BJ (cell line): ENCODE measurements around the gene ULK2. TPM values are rescaled to one million over a fixed set of nuclear protein-coding genes. Genes with fewer than 3 reads are reported as not detected.

ENCODE experiments used
- CTCF ChIA-PET: fragments of 350-600 bp; formaldehyde crosslinking; extraction: SDS; loops from one replicate; lab custom pipeline; 2021; ENCODE audit warnings: antibody characterized with exemption, inconsistent platforms; lab: Yijun Ruan, JAX
- POLR2A ChIA-PET: fragments of 300-600 bp; sonication (Branson Sonifier 250); formaldehyde crosslinking; extraction: SDS; loops from one replicate; lab custom pipeline; 2021; ENCODE audit warnings: antibody characterized with exemption; lab: Charles Lee
- DNase-seq: peaks from one replicate; pipeline ENCODE4 v3.0.0-alpha.2; 2011; ENCODE audit warnings: low read depth
- H3K27me3 ChIP-seq: 2 replicates; pipeline ENCODE4 v1.6.0; 2011; ENCODE audit warnings: low read length; ENCODE audit not compliant: control insufficient read depth, insufficient read depth
- H3K36me3 ChIP-seq: 2 replicates; pipeline ENCODE4 v1.5.1; 2011; ENCODE audit warnings: low read length; ENCODE audit not compliant: control insufficient read depth, insufficient read depth
- H3K4me3 ChIP-seq: 2 replicates; pipeline ENCODE4 v1.5.1; 2011; ENCODE audit warnings: low read depth, mild to moderate bottlenecking, control low read depth, low read length
- polyA minus RNA-seq: library from RNA; depleted of rRNA, polyadenylated mRNA; stranded (reverse); fragments of >200 nt; gene quantifications from 2 replicates; pipeline ENCODE4 v1.2.3, GENCODE V29; 2011; rRNA and poly(A)+ RNA removed
- polyA plus RNA-seq: library from polyadenylated mRNA; depleted of rRNA; stranded (reverse); fragments of >200 nt; gene quantifications from 2 replicates; pipeline ENCODE4 v1.2.3, GENCODE V29; 2011; rRNA removed
- TF ChIP-seq, protein P1 (sequence below): IDR thresholded peaks from 2 replicates; pipeline ENCODE4 v1.5.1; 2011; ENCODE audit warnings: low read depth, mild to moderate bottlenecking, control low read depth, inconsistent platforms, low read length, moderate library complexity; ENCODE audit not compliant: insufficient read depth

Gene ULK2
- polyA plus RNA-seq = 38.2 and 39.4 TPM in 2 replicates
- polyA minus RNA-seq = 29.0 and 36.6 TPM in 2 replicates

DNA sequence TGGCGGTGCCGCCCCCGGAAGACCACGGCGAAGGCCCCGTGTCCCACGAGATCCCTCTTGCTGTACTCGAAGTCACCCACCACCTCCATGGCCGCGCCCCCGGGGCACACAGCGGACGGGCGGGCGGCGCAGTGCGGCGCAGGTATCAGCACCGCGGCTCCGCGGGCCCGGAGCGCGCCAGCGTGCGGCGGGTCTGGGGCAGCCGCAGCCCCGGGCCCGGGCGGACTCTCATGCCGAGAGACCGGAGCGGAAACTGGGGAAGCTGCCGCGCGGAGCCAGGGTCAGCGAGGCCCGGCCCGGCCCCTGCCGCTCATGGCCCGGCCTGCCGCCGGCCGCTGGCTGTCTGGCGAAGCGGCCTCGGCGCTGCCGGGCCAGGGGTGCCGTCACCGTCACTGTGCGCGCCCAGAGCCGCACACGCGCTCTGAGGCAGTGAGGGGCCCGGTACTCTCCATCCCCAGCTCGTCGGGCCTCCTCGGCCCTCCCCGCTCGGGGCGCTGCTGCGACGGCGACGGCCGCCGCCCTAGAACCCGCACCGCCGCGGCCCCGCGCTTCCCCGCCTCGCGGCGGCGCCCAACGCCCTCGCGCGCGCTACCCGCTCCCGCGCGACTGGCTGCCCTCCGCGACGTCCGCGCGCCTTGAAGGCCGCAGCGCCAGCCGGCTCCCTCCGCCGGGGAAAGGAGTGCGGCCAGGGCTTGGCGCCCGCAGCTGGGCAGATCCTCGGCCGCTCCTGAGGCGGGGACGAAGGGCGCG is at the start of gene ULK2:
TSS of gene ULK2 (minus strand) at position 608 of the 750 bp plus-strand sequence. CDS start at position 89, 519 bp downstream.
- TF ChIP-seq, protein P1, sequence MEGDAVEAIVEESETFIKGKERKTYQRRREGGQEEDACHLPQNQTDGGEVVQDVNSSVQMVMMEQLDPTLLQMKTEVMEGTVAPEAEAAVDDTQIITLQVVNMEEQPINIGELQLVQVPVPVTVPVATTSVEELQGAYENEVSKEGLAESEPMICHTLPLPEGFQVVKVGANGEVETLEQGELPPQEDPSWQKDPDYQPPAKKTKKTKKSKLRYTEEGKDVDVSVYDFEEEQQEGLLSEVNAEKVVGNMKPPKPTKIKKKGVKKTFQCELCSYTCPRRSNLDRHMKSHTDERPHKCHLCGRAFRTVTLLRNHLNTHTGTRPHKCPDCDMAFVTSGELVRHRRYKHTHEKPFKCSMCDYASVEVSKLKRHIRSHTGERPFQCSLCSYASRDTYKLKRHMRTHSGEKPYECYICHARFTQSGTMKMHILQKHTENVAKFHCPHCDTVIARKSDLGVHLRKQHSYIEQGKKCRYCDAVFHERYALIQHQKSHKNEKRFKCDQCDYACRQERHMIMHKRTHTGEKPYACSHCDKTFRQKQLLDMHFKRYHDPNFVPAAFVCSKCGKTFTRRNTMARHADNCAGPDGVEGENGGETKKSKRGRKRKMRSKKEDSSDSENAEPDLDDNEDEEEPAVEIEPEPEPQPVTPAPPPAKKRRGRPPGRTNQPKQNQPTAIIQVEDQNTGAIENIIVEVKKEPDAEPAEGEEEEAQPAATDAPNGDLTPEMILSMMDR = no peak
- CTCF ChIA-PET = interaction anchor here (0.6 to 1.2 kb wide), 3 partner anchors 13 to 118 kb away, joined by 3 read pairs; no protein-coding TSS in a partner anchor
- H3K27me3 ChIP-seq = no peaks in the 10 kb centered on the region
- POLR2A ChIA-PET = interaction anchor here (0.5 kb wide), 1 partner anchor 1419 kb away, joined by 4 read pairs; no protein-coding TSS in a partner anchor
- no peak for DNase-seq
- no peaks in the 10 kb centered on the region for H3K36me3 ChIP-seq
- peak within 1 kb of the TSS; percentile 60 for H3K4me3 ChIP-seq

DNA sequence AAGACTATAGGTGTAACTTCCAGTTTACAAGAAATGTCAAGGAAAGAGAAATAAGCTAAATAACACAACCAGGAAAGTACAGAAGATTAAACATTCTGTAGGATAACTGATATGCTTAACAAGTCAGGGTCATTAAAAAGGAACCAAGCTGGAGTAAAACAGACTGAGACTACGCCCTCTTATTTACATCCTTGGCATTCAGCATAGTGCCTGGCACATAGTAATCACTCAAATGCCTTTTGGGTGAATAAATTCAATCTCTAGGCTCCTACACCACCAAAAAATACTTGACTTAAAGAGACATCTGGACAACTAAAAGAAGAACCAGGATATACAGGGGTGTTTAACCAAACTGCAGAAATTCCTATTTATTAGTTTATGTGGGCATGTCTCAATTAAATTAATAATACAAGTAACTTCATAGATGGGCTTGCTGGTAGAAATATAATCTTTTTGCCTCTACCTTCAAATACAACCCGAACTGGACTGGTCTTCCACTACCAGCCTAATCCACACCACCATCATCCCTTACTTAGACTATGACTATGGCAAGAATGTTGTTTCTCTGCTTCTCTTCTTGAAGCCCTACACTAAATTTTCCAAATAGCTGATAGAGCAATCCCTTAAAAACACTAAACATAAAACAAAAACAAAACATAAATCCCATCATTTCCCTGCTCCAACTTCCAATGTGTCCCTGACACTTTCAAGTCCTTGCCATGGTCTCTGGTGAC is 47.7 kb upstream of the ULK2 start:
- POLR2A ChIA-PET = no interaction called here
- Histone ChIP-seq H3K36me3 (peaks cover 7% of the 10 kb centered on the region; the same call in 1 of the 2 replicates), H3K27me3 (no peaks in the 10 kb centered on the region), H3K4me3 (no peak overlapping the region)
- CTCF ChIA-PET = no interaction called here
- TF ChIP-seq, protein P1 = no peak
- DNase-seq = no peak

DNA sequence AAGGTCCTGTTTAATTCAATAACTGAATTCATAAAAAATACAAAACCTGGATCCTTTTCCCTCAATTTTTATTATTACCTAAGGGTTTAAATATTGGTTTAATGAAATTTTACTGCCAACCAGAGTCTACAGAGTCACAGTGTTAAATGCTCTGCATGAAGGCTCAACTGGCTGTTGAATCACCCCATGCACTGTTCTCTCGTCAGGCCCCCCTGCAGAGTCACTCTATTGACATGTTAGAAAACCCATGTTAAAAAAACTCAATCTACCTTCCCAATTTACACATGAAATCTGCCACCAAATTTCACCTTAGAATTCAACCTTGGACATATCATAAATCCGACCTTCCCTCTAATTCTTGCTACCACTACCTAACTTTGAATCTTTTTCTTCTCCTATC is 43.3 kb upstream of the ULK2 start:
- CTCF ChIA-PET = interaction anchor here (1.1 kb wide), 1 partner anchor 145 kb away, joined by 3 read pairs; no protein-coding TSS in a partner anchor
- peaks cover 8% of the 10 kb centered on the region for H3K36me3 ChIP-seq
- no peak overlapping the region for H3K4me3 ChIP-seq
- no peak for DNase-seq
- POLR2A ChIA-PET = interaction anchor here (0.6 kb wide), 1 partner anchor 12 kb away, joined by 4 read pairs; no protein-coding TSS in a partner anchor
- TF ChIP-seq, protein P1 = no peak
- H3K27me3 ChIP-seq = no peaks in the 10 kb centered on the region

DNA sequence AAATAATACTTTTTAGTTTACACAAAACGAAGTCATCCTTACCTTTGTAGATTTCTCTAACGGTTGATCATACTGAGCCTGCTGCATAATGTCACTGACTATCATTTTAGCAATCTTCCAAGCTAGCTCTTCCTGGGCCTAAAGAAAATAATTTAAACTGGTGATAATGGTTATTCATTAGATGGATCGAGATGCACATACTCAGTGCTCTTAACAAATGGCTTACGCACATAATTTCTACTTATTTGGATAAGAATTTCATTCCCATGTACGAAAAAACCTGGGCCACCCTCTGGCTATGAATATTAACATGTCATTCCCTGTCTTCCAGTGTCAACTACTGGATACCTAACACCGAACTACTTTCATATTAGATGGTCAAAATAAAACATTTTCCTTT is 41.4 kb upstream of the ULK2 start:
- peaks cover 8% of the 10 kb centered on the region for H3K36me3 ChIP-seq
- no peak overlapping the region for H3K4me3 ChIP-seq
- TF ChIP-seq, protein P1 = no peak
- no peak for DNase-seq
- ChIA-PET CTCF (no interaction called here), POLR2A (no interaction called here)
- H3K27me3 ChIP-seq = no peaks in the 10 kb centered on the region

DNA sequence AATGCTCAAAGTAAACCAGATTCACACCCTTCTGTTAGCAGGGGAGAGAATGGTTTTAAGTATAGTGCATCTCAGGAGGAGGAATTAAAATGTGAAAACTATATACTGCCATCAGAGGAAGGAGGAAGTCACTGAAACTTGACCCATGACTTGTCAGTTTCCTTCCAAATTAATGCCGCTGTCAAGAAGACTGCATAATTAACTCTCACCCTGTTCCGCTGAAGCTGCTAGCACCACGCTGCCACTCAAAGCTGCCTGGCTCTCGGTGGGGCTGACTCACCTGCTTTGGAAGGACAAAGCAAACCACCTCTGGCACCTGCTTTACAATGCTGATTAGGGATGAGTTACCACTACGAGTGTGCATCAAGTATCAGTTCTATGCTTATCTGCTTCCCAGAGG is 37.8 kb upstream of the ULK2 start:
- CTCF ChIA-PET = no interaction called here
- H3K27me3 ChIP-seq = no peaks in the 10 kb centered on the region
- POLR2A ChIA-PET = no interaction called here
- peaks cover 6% of the 10 kb centered on the region for H3K36me3 ChIP-seq
- DNase-seq = no peak
- TF ChIP-seq, protein P1 = no peak
- no peak overlapping the region for H3K4me3 ChIP-seq
